HG02943 (cell line): ENCODE measurements around the gene TSC22D4.
"Not testable (repeated sequence)": the region's sequence is repeated elsewhere in the genome, so short reads cannot be mapped to it uniquely, and the experiment has no call there.

Source experiments
- ATAC-seq: cut with Tn5 transposase; IDR thresholded peaks from one replicate; pipeline ENCODE4 v1.9.1; 2021; ENCODE audit warnings: mild to moderate bottlenecking, low read depth, moderate library complexity; ENCODE audit not compliant: unreplicated experiment

Gene TSC22D4

GRCh38 chr7:100476101-100476780 is 2.8 kb downstream of the TSC22D4 start:
- no peak for ATAC-seq

- no peak for ATAC-seq
These were observed 3.5 kb downstream of the TSC22D4 start for GRCh38 chr7:100475549-100475948.

DNA sequence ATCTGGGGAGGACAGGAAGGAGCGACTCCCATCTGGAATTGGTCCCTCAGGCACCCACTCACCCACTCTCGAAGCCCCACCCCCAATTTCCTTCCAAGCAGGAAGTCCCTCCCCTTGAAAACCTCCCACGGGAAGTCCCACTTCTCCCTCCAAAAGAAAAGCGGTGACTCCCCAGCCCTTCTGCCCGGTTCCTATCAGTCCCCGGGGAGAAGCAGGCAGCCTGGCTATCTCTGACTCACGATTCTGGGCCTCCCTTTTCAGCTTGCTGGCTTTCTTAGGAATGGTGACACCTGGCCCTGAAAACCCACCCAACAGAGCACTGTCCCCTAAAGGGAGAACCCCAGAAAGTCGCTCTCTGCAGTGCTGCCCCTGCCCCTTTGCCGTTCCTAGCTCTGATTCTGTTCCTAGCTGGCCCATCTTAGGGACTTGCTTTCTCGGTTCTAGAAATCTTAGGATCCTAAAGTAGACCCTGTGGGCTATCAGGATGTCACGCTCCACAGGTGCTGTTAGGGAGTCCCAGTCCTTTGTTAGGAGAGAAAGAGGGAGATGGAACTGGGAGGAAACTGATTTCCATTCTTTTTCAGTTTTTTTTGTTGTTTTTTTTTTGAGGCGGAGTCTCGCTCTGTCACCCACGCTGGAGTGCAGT is 6.0 kb downstream of the TSC22D4 start:
- ATAC-seq: no peak

GRCh38 chr7:100472121-100472851 is 6.7 kb downstream of the TSC22D4 start:
- ATAC-seq: no peak

DNA sequence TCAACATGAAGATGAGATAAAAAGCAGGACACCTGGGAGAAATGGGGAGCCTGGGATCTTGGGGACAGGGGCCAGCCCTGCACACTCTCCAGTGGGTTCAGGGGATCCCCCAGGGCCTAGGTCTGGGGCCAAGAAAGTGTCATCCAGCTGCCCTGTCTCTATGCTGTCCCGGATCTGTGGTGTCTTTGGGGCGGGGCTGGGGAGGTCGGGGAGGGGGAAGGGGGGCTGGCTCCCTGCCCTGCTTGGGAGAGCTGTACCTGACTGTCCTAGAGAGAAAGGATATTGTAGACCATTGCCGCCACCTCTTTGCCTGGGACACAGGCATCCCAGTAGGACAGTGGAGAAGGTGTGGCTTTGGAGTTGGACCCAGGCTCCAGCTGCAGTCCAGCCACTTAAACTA is 8.0 kb downstream of the TSC22D4 start:
- no peak for ATAC-seq

DNA sequence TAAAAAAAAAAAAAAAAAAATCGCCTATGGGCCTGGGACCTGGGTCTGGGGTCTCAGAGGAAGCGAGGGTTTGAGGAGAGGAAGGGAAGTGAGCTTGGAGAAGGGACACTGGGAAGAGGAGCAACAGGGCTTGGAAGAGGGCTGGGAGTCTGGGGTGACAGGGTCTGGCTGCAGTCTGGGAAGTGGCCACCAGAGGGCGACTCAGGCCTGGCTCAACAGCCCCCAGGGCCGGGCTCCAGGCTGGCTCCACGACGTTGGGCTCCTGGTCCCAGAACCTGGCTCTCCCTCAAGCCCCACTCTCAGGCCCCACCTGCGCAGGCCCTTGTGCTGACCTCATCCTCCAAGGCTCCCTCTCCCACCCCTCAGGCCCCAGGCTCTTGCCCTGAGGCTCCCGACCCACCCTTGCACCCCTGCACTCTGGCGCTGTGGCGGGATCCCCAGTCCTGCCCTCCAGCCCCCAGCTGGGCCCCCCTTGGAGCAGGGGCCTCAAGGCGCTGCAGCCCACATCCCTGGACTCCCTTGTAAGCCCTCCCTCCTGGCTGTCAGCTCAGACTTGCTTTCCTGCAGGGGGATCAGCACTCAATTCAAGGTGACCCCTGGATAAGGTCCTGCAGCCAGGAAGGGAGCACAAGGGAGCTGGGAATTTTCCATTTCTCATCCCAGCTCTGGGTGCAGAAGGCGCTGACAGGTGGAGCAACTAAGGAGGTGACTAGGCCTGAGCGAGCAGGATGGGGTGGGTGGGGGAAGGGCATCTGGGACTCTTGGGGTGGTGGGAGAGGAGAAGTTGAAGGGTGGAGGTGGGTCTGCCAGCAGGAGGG is 9.6 kb downstream of the TSC22D4 start:
- ATAC-seq: no peak

GRCh38 chr7:100467638-100468373 is 11.2 kb downstream of the TSC22D4 start:
- ATAC-seq: no peak

DNA sequence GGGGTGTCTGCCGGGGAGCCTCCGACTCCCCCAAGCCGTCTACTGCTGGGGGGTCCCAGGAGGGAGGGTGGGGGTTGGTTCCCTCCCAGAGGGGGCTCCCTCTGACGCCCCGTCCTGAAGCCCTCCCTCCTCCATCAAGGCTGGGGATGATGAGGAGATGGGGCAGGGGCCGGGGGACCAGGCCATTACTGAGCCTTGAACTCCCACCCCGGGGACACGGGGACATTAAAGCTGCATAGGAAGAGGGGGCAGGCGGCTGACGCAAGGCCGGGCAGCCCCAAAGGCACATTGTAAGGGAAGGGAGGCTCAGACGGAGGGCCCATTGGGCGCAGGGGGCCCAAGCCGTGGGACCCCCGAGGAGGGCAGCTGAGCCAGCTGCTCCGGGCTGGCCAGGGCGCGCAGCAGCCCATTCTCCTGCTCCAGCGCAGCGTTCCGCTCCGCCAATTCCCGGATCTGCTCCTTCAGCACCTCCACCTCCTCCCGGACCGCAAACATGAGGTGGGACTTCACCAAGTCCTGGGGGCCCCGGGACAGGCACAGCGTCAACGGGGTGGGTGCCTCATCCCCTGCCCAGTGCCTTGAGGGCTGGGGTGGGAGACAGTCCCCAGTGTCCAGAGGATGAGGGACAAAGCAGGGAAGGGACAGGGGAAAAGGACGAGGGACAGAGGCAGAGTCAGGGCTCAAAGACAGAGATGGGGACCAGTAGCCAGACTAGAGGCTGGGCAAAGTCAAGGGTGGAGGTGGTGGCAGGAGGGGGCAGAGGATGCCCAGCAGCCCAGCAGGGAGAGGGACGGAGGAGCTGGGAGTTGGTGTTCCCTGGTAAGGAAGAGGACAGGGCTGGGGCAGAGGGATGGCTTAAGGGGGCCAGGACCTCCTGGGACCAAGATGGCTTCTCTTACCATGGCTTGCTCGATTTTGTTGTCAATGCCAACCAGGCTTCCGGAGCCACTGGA is 12.1 kb downstream of the TSC22D4 start:
- ATAC-seq: no peak

DNA sequence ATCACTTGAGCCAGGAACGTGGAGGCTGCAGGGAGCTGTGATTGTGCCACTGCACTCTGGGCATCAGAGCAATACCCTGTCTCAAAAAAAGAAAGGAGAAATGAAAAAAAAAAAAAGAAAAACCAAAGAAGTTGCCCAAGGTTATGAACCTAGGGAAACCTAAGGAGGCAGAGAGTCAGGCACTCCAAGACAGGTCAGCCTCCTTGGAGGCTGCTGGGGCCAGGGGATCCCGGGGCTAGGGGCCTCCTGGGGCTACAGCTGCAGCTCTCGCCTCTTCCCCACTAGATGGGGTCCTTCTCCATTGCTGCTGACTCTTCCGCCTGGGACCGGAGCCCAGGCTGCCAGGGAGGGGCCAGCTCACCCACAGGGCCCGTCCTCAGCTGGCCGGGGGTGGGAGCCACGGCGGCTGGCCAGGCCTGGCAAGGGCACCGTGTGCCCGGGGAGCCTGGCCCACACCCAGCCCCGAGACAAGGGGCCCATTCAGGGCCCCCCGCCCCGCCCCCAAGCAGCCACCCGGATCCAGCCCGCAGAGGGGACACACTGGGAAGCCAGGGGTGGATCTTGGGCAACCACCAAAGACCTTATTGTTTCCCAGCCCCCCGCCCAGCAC is 13.2 kb downstream of the TSC22D4 start:
- no peak for ATAC-seq

- no peak for ATAC-seq
These were observed 13.7 kb downstream of the TSC22D4 start for GRCh38 chr7:100465299-100465698.

GRCh38 chr7:100464791-100465190 is 14.2 kb downstream of the TSC22D4 start:
- ATAC-seq: no peak

GRCh38 chr7:100464210-100464660 is 14.8 kb downstream of the TSC22D4 start, which contains the start of gene SPACDR:
Gene SPACDR (minus strand): TSS chr7:100464260. CDS start chr7:100464025, 235 bp downstream.
- ATAC-seq: no peak

DNA sequence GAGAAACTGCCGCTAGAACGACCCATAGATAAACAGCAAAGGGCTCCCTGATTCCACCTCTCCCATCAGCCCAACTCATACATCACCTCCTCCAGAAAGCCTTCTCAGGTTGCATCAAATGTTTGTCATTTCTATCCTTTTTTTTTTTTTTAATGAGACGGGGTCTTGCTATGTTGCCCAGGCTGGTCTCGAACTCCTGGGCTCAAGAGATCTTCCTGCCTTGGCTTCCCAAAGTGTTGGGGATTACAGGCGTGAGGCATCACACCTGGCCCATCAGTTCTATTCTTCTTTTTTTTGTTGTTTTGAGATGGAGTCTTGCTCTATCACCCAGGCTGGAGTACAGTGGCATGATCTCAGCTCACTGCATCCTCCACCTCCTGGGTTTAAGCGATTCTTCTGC is 22.0 kb downstream of the TSC22D4 start:
- no peak for ATAC-seq

- ATAC-seq: no peak
These were observed 22.5 kb downstream of the TSC22D4 start for GRCh38 chr7:100456562-100456961.

DNA sequence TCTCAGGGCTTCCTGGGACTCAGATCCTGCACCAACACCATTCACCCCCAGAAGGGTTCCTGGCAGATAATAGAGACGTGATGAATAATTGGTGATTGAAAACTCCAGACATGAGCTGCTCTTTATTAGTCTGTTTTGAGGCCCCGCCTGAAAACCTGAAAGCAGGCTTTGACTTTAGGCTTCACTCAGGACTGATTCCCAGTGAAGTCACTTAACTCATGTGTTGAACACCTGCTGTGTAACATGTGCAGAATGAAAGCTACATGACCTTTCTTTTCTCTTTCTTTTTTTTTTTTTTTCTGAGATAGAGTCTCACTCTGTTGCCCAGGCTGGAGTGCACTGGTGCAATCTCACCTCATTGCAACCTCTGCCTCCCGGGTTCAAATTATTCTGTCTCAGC is 23.8 kb downstream of the TSC22D4 start:
- ATAC-seq: no peak

- ATAC-seq: not testable (repeated sequence)
These were observed 25.2 kb downstream of the TSC22D4 start for GRCh38 chr7:100453854-100454253.

DNA sequence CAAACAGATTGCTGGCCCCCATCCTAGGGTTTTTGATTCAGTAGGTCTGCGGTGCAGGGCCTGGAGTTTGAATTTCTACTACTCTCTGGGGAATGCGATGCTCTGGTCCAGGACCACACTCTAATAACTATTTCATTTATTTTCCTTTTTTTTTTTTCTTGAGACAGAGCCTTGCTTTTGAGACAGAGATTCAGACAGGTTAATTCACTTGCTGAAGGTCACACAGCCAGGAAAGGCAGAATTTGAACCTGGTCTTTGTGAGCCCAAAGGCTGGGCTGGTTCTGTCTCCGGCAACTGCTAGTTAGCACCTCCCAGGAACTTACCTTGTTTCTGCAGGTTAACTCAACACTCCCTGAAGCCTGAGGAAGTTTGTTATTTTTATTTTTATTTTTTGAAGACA is 26.5 kb downstream of the TSC22D4 start:
- no peak for ATAC-seq

- no peak for ATAC-seq
These were observed 29.7 kb downstream of the TSC22D4 start for GRCh38 chr7:100449190-100449795.
